Endothelial cell (in vitro differentiated cells): ENCODE measurements around the gene ARHGEF19. TPM values are rescaled to one million over a fixed set of nuclear protein-coding genes. Genes with fewer than 3 reads are reported as not detected.

Experiments used
- DNase-seq: peaks from one replicate; pipeline ENCODE4 v3.0.0; 2021; ENCODE audit warnings: low spot score
- H3K27ac Mint-ChIP-seq: one replicate; pipeline ENCODE4 v1.8.0; 2021; ENCODE audit warnings: mixed read lengths, inconsistent platforms; ENCODE audit not compliant: unreplicated experiment
- H3K27me3 Mint-ChIP-seq: one replicate; pipeline ENCODE4 v1.8.0; 2021; ENCODE audit warnings: mild to moderate bottlenecking, moderate library complexity, mixed read lengths, inconsistent platforms; ENCODE audit not compliant: unreplicated experiment
- H3K36me3 Mint-ChIP-seq: one replicate; pipeline ENCODE4 v1.8.0; 2021; ENCODE audit warnings: mild to moderate bottlenecking, low read depth, mixed read lengths, inconsistent platforms; ENCODE audit not compliant: unreplicated experiment
- H3K4me1 Mint-ChIP-seq: one replicate; pipeline ENCODE4 v1.8.0; 2021; ENCODE audit warnings: mild to moderate bottlenecking, mixed read lengths, inconsistent platforms; ENCODE audit not compliant: unreplicated experiment
- H3K4me3 Mint-ChIP-seq: one replicate; pipeline ENCODE4 v1.8.0; 2021; ENCODE audit warnings: mild to moderate bottlenecking, mixed read lengths, inconsistent platforms; ENCODE audit not compliant: unreplicated experiment
- H3K9me3 Mint-ChIP-seq: one replicate; pipeline ENCODE4 v1.8.0; 2021; ENCODE audit warnings: mixed read lengths, inconsistent platforms; ENCODE audit not compliant: unreplicated experiment
- total RNA-seq: library from RNA; stranded (reverse); fragmentation: NEBNext Ultra II Directional; extraction: Animal tissue kit (Norgen Biotek cat#: 25700); gene quantifications from one replicate; pipeline ENCODE4 v1.2.1, GENCODE V29; 2021; ENCODE audit not compliant: unreplicated experiment
- TF ChIP-seq, protein P1 (sequence below): fragments of 200-600 bp; sonication (generic); IDR thresholded peaks from one replicate; pipeline ENCODE4 v1.5.0; 2021; ENCODE audit warnings: antibody characterized with exemption; ENCODE audit not compliant: unreplicated experiment

The ARHGEF19 gene
- total RNA-seq, 1 donor from 2014 or later = 14.0 TPM

DNA sequence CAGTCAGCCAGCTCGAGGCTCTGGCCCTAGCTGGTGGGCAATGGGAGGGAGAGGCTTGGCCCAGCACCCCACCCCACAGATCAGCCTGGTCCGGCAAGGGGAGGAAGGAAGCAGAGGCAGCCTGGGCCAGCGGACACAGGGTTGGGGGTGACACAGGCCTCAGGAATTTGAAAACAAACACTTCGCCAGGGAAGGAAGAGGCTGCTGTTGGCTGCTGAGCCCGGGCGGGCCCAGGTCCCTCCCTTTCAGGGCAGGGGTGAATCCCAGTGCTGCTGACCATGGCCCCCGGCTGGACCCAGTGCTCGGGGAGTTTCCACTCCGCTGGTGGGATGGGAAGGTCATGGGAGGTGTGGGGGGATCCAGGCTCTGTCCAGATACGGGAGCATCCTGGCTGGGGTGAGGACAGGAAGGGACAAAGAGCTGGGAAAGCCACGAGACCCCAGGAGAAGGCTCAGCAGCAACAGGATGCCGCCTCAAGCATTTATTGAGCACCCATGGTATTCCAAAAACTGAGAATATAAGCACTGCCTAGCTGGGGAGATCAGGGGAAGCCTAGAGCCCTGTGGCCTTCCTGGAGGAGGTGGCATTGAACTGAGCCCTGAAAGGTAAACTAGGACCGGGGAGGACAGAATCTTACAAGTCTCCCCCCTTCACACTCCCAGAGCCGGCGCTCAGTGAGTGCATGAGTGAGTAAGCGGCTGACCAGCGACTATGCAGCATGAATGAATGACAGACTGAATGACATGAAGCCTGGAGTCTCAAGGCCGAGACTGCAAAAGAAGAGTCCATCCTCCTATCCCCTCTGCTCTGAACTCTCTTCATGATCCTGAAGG lies 30.3 kb downstream of the ARHGEF19 start:
- Mint-ChIP-seq H3K4me1 (peaks cover 26% of the 10 kb centered on the region), H3K4me3 (peak overlapping the region; percentile 47)
- DNase-seq = peak; percentile 79

DNA sequence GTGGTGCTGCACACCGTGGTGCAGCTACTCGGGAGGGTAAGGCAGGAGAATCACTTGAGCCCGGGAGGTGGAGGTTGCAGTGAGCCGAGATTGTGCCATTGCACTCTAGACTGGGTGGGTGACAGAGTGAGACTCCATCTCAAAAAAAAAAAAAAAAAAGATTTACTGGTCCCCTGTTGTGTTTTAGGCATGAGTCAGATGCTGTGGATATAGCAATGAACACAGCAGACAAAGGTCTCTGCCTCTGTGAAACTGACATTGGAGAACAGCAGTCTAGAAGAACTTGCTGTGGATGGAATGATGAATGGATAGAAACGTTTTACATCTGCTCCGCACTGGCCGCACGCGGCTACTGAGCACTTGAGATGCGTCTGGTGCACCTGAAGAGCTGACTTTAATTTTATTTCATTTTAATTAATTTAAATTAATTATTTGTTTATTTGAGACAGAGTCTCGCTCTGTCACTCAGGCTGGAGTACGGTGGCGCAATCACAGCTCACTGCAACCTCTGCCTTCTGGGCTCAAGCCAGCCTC lies 32.1 kb downstream of the ARHGEF19 start:
- TF ChIP-seq, protein P1, sequence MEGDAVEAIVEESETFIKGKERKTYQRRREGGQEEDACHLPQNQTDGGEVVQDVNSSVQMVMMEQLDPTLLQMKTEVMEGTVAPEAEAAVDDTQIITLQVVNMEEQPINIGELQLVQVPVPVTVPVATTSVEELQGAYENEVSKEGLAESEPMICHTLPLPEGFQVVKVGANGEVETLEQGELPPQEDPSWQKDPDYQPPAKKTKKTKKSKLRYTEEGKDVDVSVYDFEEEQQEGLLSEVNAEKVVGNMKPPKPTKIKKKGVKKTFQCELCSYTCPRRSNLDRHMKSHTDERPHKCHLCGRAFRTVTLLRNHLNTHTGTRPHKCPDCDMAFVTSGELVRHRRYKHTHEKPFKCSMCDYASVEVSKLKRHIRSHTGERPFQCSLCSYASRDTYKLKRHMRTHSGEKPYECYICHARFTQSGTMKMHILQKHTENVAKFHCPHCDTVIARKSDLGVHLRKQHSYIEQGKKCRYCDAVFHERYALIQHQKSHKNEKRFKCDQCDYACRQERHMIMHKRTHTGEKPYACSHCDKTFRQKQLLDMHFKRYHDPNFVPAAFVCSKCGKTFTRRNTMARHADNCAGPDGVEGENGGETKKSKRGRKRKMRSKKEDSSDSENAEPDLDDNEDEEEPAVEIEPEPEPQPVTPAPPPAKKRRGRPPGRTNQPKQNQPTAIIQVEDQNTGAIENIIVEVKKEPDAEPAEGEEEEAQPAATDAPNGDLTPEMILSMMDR = no peak
- peaks cover 18% of the 10 kb centered on the region for H3K27me3 Mint-ChIP-seq
- H3K4me1 Mint-ChIP-seq = peaks cover 32% of the 10 kb centered on the region
- H3K36me3 Mint-ChIP-seq = no peaks in the 10 kb centered on the region
- no peak for DNase-seq
- peak overlapping the region; percentile 42 for H3K27ac Mint-ChIP-seq
- H3K9me3 Mint-ChIP-seq = no peaks in the 10 kb centered on the region
- no peak overlapping the region for H3K4me3 Mint-ChIP-seq

More for the DNA sequence above, 30.3 kb downstream of the ARHGEF19 start:
- TF ChIP-seq, protein P1 = no peak
- Mint-ChIP-seq H3K36me3 (no peaks in the 10 kb centered on the region), H3K9me3 (no peaks in the 10 kb centered on the region), H3K27me3 (peaks cover 13% of the 10 kb centered on the region), H3K27ac (peak overlapping the region; percentile 99)

DNA sequence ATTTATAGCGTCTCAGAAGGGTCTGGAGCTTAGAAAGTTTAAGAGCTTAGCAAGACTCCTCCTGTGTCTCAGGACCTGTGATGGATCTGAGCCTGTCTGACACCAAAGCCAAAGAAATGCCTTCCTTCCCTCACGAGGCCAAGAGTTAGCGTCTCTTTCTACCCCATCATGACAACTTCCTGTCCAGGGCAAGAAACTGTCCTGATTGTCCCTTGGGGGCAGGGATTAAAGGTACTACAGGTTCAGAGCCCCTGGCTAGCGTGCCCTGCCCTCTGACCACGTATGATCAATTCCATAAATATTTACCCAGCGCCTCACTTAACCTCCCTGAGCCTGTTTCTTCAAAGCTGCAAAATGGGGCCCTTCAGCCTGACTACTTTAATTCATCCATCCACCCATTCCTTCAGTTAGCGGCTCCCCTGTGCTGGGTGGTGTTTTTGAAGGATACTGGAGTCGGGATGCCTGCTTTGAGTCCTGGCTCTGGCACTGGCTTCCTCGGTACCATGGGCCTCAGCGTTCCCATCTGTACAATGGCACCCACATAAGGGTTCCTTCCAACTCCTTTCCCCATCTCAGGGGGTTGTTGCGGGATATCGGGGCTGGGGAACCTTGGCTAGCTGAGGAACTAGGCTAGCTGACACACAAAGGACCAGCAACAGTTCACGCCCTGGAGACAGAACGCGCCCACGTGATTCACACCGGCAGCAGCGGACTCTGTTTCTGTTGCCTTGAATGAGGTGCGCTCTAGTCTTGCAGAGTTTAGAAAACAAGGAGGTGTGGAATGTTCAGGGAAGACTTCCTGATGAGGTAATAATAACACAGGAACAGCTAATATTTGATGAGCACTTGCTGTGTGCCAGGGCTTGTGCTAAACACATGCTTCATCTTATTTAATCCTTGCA lies 33.6 kb downstream of the ARHGEF19 start:
- TF ChIP-seq, protein P1 = no peak
- H3K4me3 Mint-ChIP-seq = no peak overlapping the region

DNA sequence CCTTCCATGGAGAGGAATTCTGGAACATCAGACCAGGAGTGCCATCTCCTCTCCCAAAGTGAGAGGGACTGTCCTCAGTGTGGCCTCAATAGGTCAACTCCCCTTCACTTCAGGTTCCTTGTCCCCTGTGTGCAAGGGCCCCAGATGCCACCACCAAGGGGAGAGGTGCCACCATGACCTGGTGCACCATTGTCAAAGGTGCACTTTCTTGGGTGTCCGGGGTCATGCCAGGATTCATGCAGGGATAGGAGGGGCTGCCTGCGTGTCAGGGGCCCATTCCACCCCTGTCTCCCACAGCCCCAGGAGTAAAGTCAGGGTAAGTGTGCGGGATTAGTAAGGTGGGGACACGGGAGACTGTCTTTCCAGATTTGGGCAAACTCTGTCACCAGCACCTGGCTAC lies 35.1 kb downstream of the ARHGEF19 start:
- Mint-ChIP-seq H3K9me3 (no peaks in the 10 kb centered on the region), H3K4me1 (peaks cover 33% of the 10 kb centered on the region)

More for the DNA sequence above, 33.6 kb downstream of the ARHGEF19 start:
- no peaks in the 10 kb centered on the region for H3K9me3 Mint-ChIP-seq
- peaks cover 35% of the 10 kb centered on the region for H3K4me1 Mint-ChIP-seq
- no peaks in the 10 kb centered on the region for H3K36me3 Mint-ChIP-seq
- H3K27ac Mint-ChIP-seq = no peak overlapping the region
- no peak for DNase-seq
- H3K27me3 Mint-ChIP-seq = peaks cover 20% of the 10 kb centered on the region

More for the DNA sequence above, 35.1 kb downstream of the ARHGEF19 start:
- H3K36me3 Mint-ChIP-seq = no peaks in the 10 kb centered on the region
- no peak overlapping the region for H3K27ac Mint-ChIP-seq
- H3K4me3 Mint-ChIP-seq = no peak overlapping the region
- TF ChIP-seq, protein P1 = no peak
- no peak for DNase-seq
- peaks cover 20% of the 10 kb centered on the region for H3K27me3 Mint-ChIP-seq
